Esophagus squamous epithelium (tissue), 4 donors: ENCODE data around the gene DRG2.

Source experiments
- POLR2A ChIP-seq, 4 donors: fragments of 450-650 bp; IDR thresholded peaks; one replicate each; pipeline ENCODE4 v1.6.1; 2017; ENCODE audit warnings: antibody characterized with exemption in 4 of 4, mild to moderate bottlenecking in 4 of 4, moderate library complexity in 3 of 4
- TF ChIP-seq, protein P1 (sequence below), 6 experiments: fragments of 450-650 bp in 4 of 6; fragments of 200-600 bp in 2 of 6; sonication (generic) in 2 of 6; IDR thresholded peaks; one replicate each; pipeline ENCODE4 v1.5.1; 2016 to 2019; ENCODE audit warnings: antibody characterized with exemption in 6 of 6, mild to moderate bottlenecking in 4 of 6, moderate library complexity in 4 of 6

DNA sequence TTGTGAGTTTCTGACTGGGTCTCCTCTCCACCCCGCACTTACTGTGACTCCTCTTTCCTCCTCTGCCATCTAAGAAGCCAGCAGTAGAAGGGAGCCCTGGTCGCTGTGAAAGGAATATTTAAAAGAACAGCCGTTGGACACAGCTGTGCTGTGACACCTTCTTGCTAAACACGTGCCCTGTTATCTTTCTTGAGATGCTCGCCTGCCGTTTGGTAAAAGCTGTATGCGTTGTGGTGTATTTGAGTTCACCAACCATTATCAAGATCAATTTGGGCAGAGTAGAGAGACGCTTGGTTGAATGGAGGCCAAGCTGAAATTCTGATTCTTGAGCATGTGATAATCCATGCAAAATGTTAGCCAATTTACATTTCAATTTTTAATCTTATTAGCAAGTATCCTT lies 44.8 kb upstream of the DRG2 start:
- TF ChIP-seq POLR2A (IDR thresholded peaks at IDR 0.05) = no peak
- TF ChIP-seq, protein P1, sequence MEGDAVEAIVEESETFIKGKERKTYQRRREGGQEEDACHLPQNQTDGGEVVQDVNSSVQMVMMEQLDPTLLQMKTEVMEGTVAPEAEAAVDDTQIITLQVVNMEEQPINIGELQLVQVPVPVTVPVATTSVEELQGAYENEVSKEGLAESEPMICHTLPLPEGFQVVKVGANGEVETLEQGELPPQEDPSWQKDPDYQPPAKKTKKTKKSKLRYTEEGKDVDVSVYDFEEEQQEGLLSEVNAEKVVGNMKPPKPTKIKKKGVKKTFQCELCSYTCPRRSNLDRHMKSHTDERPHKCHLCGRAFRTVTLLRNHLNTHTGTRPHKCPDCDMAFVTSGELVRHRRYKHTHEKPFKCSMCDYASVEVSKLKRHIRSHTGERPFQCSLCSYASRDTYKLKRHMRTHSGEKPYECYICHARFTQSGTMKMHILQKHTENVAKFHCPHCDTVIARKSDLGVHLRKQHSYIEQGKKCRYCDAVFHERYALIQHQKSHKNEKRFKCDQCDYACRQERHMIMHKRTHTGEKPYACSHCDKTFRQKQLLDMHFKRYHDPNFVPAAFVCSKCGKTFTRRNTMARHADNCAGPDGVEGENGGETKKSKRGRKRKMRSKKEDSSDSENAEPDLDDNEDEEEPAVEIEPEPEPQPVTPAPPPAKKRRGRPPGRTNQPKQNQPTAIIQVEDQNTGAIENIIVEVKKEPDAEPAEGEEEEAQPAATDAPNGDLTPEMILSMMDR (IDR thresholded peaks at IDR 0.05) = no peak
